Measurements from ENCODE around the gene OPCML. TPM values are rescaled to one million over a fixed set of nuclear protein-coding genes. Genes with fewer than 3 reads are reported as not detected.

Gene OPCML
- total RNA-seq, 1 donor from 2014 or later: 1.7 TPM

- H3K4me1 Mint-ChIP-seq (ENCODE audit: low read depth): peaks cover 7% of the 10 kb centered on the region
- no peaks in the 10 kb centered on the region for H3K9me3 Mint-ChIP-seq (ENCODE audit: low read depth)
- H3K4me3 Mint-ChIP-seq (ENCODE audit: low read depth): no peak overlapping the region
- TF ChIP-seq, protein P1, sequence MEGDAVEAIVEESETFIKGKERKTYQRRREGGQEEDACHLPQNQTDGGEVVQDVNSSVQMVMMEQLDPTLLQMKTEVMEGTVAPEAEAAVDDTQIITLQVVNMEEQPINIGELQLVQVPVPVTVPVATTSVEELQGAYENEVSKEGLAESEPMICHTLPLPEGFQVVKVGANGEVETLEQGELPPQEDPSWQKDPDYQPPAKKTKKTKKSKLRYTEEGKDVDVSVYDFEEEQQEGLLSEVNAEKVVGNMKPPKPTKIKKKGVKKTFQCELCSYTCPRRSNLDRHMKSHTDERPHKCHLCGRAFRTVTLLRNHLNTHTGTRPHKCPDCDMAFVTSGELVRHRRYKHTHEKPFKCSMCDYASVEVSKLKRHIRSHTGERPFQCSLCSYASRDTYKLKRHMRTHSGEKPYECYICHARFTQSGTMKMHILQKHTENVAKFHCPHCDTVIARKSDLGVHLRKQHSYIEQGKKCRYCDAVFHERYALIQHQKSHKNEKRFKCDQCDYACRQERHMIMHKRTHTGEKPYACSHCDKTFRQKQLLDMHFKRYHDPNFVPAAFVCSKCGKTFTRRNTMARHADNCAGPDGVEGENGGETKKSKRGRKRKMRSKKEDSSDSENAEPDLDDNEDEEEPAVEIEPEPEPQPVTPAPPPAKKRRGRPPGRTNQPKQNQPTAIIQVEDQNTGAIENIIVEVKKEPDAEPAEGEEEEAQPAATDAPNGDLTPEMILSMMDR (IDR thresholded peaks at IDR 0.05; ENCODE audit: unreplicated experiment): no peak
- H3K36me3 Mint-ChIP-seq (ENCODE audit: insufficient read depth): no peaks in the 10 kb centered on the region
- H3K27me3 Mint-ChIP-seq: peaks cover 2% of the 10 kb centered on the region
- H3K27ac Mint-ChIP-seq: no peak overlapping the region
- DNase-seq (ENCODE audit: low spot score, unreplicated experiment): no peak
Observed at GRCh38 chr11:133549826-133550225, 17.5 kb upstream of the OPCML start.

DNA sequence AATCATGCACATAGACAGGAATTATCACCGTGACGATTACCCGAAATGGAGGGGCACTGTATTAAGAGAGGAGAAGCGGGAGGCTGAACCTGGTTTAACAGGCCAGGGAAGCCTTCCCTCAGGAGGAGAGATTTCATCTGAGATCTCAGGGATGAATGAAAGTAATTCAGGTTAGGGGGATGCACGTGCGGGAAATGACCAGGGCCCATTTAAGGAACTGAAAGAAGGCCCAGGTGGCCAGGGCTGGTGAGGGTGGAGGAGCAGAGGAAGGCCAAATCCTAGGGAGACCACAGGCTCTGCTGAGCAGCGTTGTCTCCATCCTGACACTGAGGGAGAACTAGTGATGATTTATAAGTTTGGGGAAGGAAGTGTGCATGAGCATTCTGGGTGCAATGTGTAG is 16.3 kb upstream of the OPCML start:
- H3K9me3 Mint-ChIP-seq (ENCODE audit: low read depth): no peaks in the 10 kb centered on the region
- H3K27me3 Mint-ChIP-seq: peaks cover 4% of the 10 kb centered on the region
- no peak for DNase-seq (ENCODE audit: low spot score, unreplicated experiment)
- no peak overlapping the region for H3K4me3 Mint-ChIP-seq (ENCODE audit: low read depth)
- TF ChIP-seq, protein P1 (IDR thresholded peaks at IDR 0.05; ENCODE audit: unreplicated experiment): no peak
- no peak overlapping the region for H3K27ac Mint-ChIP-seq
- no peaks in the 10 kb centered on the region for H3K36me3 Mint-ChIP-seq (ENCODE audit: insufficient read depth)
- peaks cover 5% of the 10 kb centered on the region for H3K4me1 Mint-ChIP-seq (ENCODE audit: low read depth)

DNA sequence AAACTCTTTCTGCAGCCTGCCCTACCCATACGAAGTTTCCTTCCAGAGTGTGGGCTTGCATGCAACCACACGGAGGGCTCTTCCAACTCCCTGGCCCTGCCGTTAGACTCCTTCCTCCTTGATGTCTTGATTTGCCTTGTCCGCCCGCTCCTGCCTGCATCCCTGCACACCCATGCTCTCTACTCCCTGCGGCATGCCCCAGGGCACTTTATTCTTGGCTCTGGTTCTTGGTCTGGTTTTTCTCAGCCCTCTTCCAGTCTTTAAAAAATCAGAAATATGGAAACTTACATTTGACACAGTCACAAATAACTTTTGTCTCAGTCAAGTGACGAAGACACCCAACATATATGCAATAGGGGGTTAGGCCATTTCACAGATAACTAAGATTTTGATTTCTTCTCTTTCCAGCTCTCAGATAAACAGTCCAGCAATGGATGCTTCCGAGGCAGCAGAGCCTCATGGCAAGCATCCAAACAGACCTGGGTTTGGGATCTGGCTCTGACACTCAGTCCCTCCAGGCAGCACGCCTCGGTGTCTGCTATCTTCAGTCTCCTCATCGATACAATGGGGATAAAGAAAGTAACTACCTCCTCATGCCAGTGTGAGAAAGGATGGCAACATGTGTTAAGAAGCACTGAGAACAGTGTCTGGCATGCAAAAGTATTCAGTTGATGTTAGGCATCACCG is 15.7 kb upstream of the OPCML start:
- TF ChIP-seq, protein P1 (IDR thresholded peaks at IDR 0.05; ENCODE audit: unreplicated experiment): no peak
- H3K4me3 Mint-ChIP-seq (ENCODE audit: low read depth): no peak overlapping the region
- no peak overlapping the region for H3K27ac Mint-ChIP-seq
- H3K27me3 Mint-ChIP-seq: peaks cover 8% of the 10 kb centered on the region
- no peaks in the 10 kb centered on the region for H3K9me3 Mint-ChIP-seq (ENCODE audit: low read depth)
- no peaks in the 10 kb centered on the region for H3K36me3 Mint-ChIP-seq (ENCODE audit: insufficient read depth)
- peaks cover 5% of the 10 kb centered on the region for H3K4me1 Mint-ChIP-seq (ENCODE audit: low read depth)
- no peak for DNase-seq (ENCODE audit: low spot score, unreplicated experiment)

- no peaks in the 10 kb centered on the region for H3K9me3 Mint-ChIP-seq (ENCODE audit: low read depth)
- TF ChIP-seq, protein P1 (IDR thresholded peaks at IDR 0.05; ENCODE audit: unreplicated experiment): no peak
- H3K4me1 Mint-ChIP-seq (ENCODE audit: low read depth): peaks cover 12% of the 10 kb centered on the region
- peaks cover 11% of the 10 kb centered on the region for H3K27me3 Mint-ChIP-seq
- H3K27ac Mint-ChIP-seq: no peak overlapping the region
- no peak for DNase-seq (ENCODE audit: low spot score, unreplicated experiment)
- no peak overlapping the region for H3K4me3 Mint-ChIP-seq (ENCODE audit: low read depth)
- no peaks in the 10 kb centered on the region for H3K36me3 Mint-ChIP-seq (ENCODE audit: insufficient read depth)
Observed at GRCh38 chr11:133545199-133545803, 13.0 kb upstream of the OPCML start.

GRCh38 chr11:133541720-133542095 is 9.4 kb upstream of the OPCML start:
- H3K36me3 Mint-ChIP-seq (ENCODE audit: insufficient read depth): no peaks in the 10 kb centered on the region
- peaks cover 12% of the 10 kb centered on the region for H3K27me3 Mint-ChIP-seq
- H3K9me3 Mint-ChIP-seq (ENCODE audit: low read depth): no peaks in the 10 kb centered on the region
- H3K4me1 Mint-ChIP-seq (ENCODE audit: low read depth): peaks cover 7% of the 10 kb centered on the region
- TF ChIP-seq, protein P1 (IDR thresholded peaks at IDR 0.05; ENCODE audit: unreplicated experiment): no peak
- no peak for DNase-seq (ENCODE audit: low spot score, unreplicated experiment)
- H3K4me3 Mint-ChIP-seq (ENCODE audit: low read depth): no peak overlapping the region
- no peak overlapping the region for H3K27ac Mint-ChIP-seq
